HG02642 (cell line): ENCODE results near the gene FBXL16.

Experiments
- ATAC-seq: cut with Tn5 transposase; IDR thresholded peaks from one replicate; pipeline ENCODE4 v1.9.1; 2021; ENCODE audit warnings: mild to moderate bottlenecking; ENCODE audit not compliant: unreplicated experiment, poor library complexity

Gene FBXL16

GRCh38 chr16:648071-648780, 57.4 kb downstream of the FBXL16 start:
- ATAC-seq, result no peak

GRCh38 chr16:647173-647902, 58.3 kb downstream of the FBXL16 start:
- no peak for ATAC-seq

- ATAC-seq, result no peak
Observed at GRCh38 chr16:646679-647172, 58.9 kb downstream of the FBXL16 start.

DNA sequence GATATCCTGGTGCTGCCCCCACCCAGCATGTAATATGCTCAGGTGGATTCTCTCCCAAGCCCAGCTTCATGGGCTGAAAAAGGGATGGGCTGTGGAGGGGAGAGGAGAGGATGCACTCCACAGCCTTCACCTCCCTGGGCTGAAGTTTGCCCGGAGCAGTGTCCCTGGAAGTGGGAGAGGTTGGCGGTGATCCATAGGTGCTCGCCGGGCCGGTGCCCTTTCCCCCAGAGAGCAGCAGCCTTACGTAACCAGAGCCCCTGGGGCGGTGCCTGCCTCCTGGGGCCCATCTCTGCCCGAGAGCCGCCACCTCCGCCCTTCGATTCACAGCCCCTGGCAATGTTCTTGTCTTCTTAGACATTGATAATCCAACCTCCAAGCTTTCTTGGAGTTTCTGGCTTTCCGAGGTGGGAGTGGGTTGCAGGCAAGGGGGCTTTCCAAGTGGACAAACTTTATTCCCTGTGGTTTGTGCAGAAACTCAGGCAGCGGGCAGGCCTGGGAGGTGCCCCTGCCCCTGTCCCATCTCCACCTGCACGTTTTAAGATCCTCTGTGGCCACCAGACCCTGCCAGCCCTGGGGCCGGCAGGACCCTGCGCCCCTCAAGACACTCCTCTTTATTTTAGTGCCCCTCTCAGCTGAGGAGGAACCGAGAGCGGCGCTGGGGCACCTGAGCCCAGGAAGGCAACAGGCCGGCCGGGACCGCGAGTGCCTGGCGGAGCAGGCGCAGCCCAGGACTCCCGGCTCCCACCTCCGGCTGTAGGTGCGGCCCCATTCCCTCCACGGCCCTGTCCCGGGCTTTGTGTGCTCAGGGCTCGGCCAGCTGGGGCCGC, 59.5 kb downstream of the FBXL16 start:
- no peak for ATAC-seq

GRCh38 chr16:644556-644955, 61.0 kb downstream of the FBXL16 start:
- no peak for ATAC-seq

DNA sequence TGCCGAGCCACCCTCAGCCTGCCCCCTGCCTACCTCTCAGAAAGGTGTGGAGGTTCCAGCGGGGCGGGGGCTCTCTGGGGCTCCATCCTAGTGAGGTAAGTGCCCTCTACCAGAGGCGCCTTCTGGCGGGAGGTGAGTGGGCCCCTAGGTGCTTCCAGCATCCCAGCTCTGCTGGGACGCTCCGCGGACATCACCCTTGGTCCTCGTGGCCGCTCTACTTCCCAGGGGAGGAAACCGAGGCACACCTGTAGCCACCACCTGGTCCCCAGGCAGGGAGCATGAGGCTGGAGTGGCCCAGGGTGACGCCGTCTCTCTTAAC, 62.6 kb downstream of the FBXL16 start:
- ATAC-seq, result no peak
